Neuronal stem cell (in vitro differentiated cells): ENCODE data around the gene SURF4.

Source experiments
- DNase-seq: peaks from one replicate; pipeline ENCODE4 v3.0.0-alpha.2; 2013; ENCODE audit warnings: low spot score
- H2AFZ ChIP-seq: one replicate; pipeline ENCODE4 v1.6.1; 2013; ENCODE audit warnings: mild to moderate bottlenecking, low read length, inconsistent platforms
- H2AK5ac ChIP-seq: 2 replicates; pipeline ENCODE4 v1.6.1; 2013; ENCODE audit warnings: low read depth, mild to moderate bottlenecking, inconsistent platforms, low read length, moderate library complexity, mixed read lengths
- H2BK120ac ChIP-seq: 2 replicates; pipeline ENCODE4 v1.6.1; 2013; ENCODE audit warnings: low read depth, mild to moderate bottlenecking, inconsistent platforms, low read length, moderate library complexity, mixed read lengths
- H2BK12ac ChIP-seq: one replicate; pipeline ENCODE4 v1.6.1; 2013; ENCODE audit warnings: low read length, inconsistent platforms
- H2BK15ac ChIP-seq: 2 replicates; pipeline ENCODE4 v1.6.1; 2013; ENCODE audit warnings: mild to moderate bottlenecking, low read length, inconsistent platforms, mixed read lengths
- H2BK5ac ChIP-seq: one replicate; pipeline ENCODE4 v1.6.1; 2013; ENCODE audit warnings: inconsistent platforms, mild to moderate bottlenecking, low read length, moderate library complexity
- H3K14ac ChIP-seq: one replicate; pipeline ENCODE4 v1.6.1; 2013; ENCODE audit warnings: low read length, inconsistent platforms
- H3K18ac ChIP-seq: 2 replicates; pipeline ENCODE4 v1.6.1; 2013; ENCODE audit warnings: low read length, inconsistent platforms
- H3K23ac ChIP-seq: 2 replicates; pipeline ENCODE4 v1.6.1; 2013; ENCODE audit warnings: low read depth, mild to moderate bottlenecking, mixed read lengths, low read length, inconsistent platforms; ENCODE audit not compliant: poor library complexity
- H3K27ac ChIP-seq: replicated peaks from 3 replicates; pipeline ENCODE4 v1.5.1; 2013; ENCODE audit warnings: low read length, inconsistent platforms
- H3K27me3 ChIP-seq, 3 experiments: 2 replicates each; pipeline ENCODE4 v1.6.1; 2013; ENCODE audit warnings: low read length in 3 of 3, mild to moderate bottlenecking in 2 of 3, inconsistent platforms in 1 of 3, low read depth in 1 of 3, mixed read lengths in 1 of 3, moderate library complexity in 1 of 3; ENCODE audit not compliant: control insufficient read depth in 3 of 3, insufficient read depth in 3 of 3
- H3K36me3 ChIP-seq, 2 donors: replicated peaks in 1 of 2; 2 replicates each; pipeline ENCODE4 v1.6.1; 2013; ENCODE audit warnings: low read length in 2 of 2; ENCODE audit not compliant: control insufficient read depth in 2 of 2, insufficient read depth in 2 of 2
- H3K4ac ChIP-seq: 2 replicates; pipeline ENCODE4 v1.6.1; 2013; ENCODE audit warnings: inconsistent platforms, mild to moderate bottlenecking, low read length, moderate library complexity
- H3K4me1 ChIP-seq, 2 donors: 1 replicate in 1 of 2; 2 replicates in 1 of 2; pipeline ENCODE4 v1.6.1; 2013; ENCODE audit warnings: low read length in 2 of 2, low read depth in 1 of 2; ENCODE audit not compliant: control insufficient read depth in 2 of 2, insufficient read depth in 1 of 2
- H3K4me2 ChIP-seq: one replicate; pipeline ENCODE4 v1.6.1; 2013; ENCODE audit warnings: mild to moderate bottlenecking, low read length, inconsistent platforms; ENCODE audit not compliant: insufficient read depth, poor library complexity, severe bottlenecking
- H3K4me3 ChIP-seq, 2 donors: 2 replicates each; pipeline ENCODE4 v1.5.1; 2013; ENCODE audit warnings: low read length in 2 of 2, mild to moderate bottlenecking in 2 of 2, inconsistent platforms in 1 of 2, moderate library complexity in 1 of 2
- H3K79me1 ChIP-seq: one replicate; pipeline ENCODE4 v1.6.1; 2013; ENCODE audit warnings: low read depth, mild to moderate bottlenecking, inconsistent platforms, low read length, moderate library complexity
- H3K9ac ChIP-seq: one replicate; pipeline ENCODE4 v1.6.1; 2013; ENCODE audit warnings: mild to moderate bottlenecking, low read depth, low read length, inconsistent platforms; ENCODE audit not compliant: poor library complexity
- H3K9me3 ChIP-seq, 2 donors: replicated peaks in 1 of 2; 2 replicates each; pipeline versions ENCODE3 to v1.6.1; 2013; ENCODE audit warnings: low read length in 2 of 2, mild to moderate bottlenecking in 2 of 2, inconsistent platforms in 1 of 2, low read depth in 1 of 2, mixed read lengths in 1 of 2, moderate library complexity in 1 of 2; ENCODE audit not compliant: control insufficient read depth in 2 of 2, insufficient read depth in 1 of 2
- H4K8ac ChIP-seq: one replicate; pipeline ENCODE4 v1.6.1; 2013; ENCODE audit warnings: low read depth, mild to moderate bottlenecking, inconsistent platforms, low read length, moderate library complexity
- H4K91ac ChIP-seq: one replicate; pipeline ENCODE4 v1.6.1; 2013; ENCODE audit warnings: low read length, low read depth, mild to moderate bottlenecking, inconsistent platforms; ENCODE audit not compliant: poor library complexity
- WGBS, 2 donors: extraction: QIAGEN DNeasy Blood & Tissue Kit; methylation state at CpG; one replicate each; pipeline ENCODE4 v1.1.7; 2013; ENCODE audit warnings: missing lambda C conversion rate in 2 of 2, mixed read lengths in 1 of 2; ENCODE audit not compliant: insufficient read length in 2 of 2, insufficient replicate concordance in 1 of 2; ENCODE audit errors: extremely low coverage in 2 of 2; 5-methylcytosine and 5-hydroxymethylcytosine counted together

SURF4 gene

DNA sequence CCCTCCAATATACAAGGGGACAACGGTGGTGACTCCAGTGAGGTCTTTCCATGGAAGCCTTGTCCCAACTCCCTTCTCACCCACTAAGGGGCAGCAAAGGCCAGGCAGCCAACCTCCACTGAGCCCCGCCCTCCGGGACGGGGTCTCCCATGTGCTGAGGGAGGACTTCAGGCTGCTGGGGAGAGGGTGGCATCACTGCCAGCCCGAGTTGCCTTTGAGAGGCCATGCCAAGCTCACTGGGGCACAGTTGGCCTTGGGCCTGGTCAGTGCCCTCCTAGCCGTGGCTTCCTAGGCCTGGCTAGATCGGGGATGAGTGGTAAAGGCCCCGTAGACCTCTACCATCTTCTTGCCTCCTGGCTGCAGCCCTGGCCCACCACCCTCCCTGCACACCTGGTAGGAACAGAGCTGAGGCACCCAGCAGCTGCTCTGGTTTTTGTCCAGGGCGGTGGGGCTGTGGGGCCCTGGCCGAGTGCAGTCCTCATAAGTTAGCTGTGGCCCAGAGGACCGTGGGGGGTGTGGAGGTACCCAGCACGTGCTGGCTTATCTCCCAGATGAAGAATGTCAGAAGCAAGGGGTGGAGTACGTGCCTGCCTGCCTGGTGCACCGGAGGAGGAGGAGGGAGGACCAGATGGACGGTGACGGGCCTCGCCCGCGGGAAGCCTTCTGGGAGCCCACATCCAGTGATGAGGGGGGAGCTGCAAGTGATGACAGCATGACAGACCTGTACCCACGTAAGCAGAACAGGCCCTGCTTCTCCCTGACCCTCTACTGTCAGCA, 16.3 kb downstream of the SURF4 start:
- no peak overlapping the region for H3K18ac ChIP-seq
- no peak overlapping the region for H2BK120ac ChIP-seq
- peak overlapping the region; percentile 20 for H2AK5ac ChIP-seq
- no peak overlapping the region for H3K4me3 ChIP-seq
- no peak overlapping the region for H2BK5ac ChIP-seq
- H2AFZ ChIP-seq = no peak overlapping the region
- no peak overlapping the region for H4K8ac ChIP-seq
- no CpG with 5 or more reads among the region's 20 CpGs for WGBS, 2 donors
- no peaks in the 10 kb centered on the region for H3K27me3 ChIP-seq
- H3K14ac ChIP-seq = no peak overlapping the region
- H2BK12ac ChIP-seq = no peak overlapping the region
- peaks cover 35 to 70% of the 10 kb centered on the region in 2 donors for H3K36me3 ChIP-seq
- H3K4me2 ChIP-seq = no peak overlapping the region
- peaks cover 4 to 10% of the 10 kb centered on the region in 2 donors for H3K4me1 ChIP-seq
- no peak overlapping the region for H3K9ac ChIP-seq
- H3K79me1 ChIP-seq = peaks cover 16% of the 10 kb centered on the region
- no peak overlapping the region for H3K27ac ChIP-seq
- no peak for DNase-seq
- H3K4ac ChIP-seq = no peak overlapping the region
- H3K23ac ChIP-seq = peak overlapping the region; percentile 20
- H3K9me3 ChIP-seq = no peaks in the 10 kb centered on the region
- H2BK15ac ChIP-seq = no peak overlapping the region
- H4K91ac ChIP-seq = no peak overlapping the region

GRCh38 chr9:133357656-133358055, 18.2 kb downstream of the SURF4 start:
- H3K9me3 ChIP-seq = no peaks in the 10 kb centered on the region
- H2BK15ac ChIP-seq = no peak overlapping the region
- no peak overlapping the region for H2AK5ac ChIP-seq
- no peak overlapping the region for H2AFZ ChIP-seq
- H3K23ac ChIP-seq = no peak overlapping the region
- H4K91ac ChIP-seq = no peak overlapping the region
- H3K4ac ChIP-seq = no peak overlapping the region
- no peak overlapping the region for H2BK5ac ChIP-seq
- H3K4me1 ChIP-seq = peaks cover 4 to 10% of the 10 kb centered on the region in 2 donors
- H3K36me3 ChIP-seq = peaks cover 28 to 71% of the 10 kb centered on the region in 2 donors
- H3K4me2 ChIP-seq = no peak overlapping the region
- peak overlapping the region; percentile 12 to 88 for H3K4me3 ChIP-seq
- no peak overlapping the region for H4K8ac ChIP-seq
- no peak overlapping the region for H3K14ac ChIP-seq
- WGBS, 2 donors = no CpG with 5 or more reads among the region's 14 CpGs
- H3K18ac ChIP-seq = no peak overlapping the region
- no peak overlapping the region for H2BK120ac ChIP-seq
- peaks cover 16% of the 10 kb centered on the region for H3K79me1 ChIP-seq
- no peak overlapping the region for H2BK12ac ChIP-seq
- peak overlapping the region; percentile 9 for H3K9ac ChIP-seq
- no peak overlapping the region for H3K27ac ChIP-seq
- no peaks in the 10 kb centered on the region for H3K27me3 ChIP-seq
- no peak for DNase-seq

DNA sequence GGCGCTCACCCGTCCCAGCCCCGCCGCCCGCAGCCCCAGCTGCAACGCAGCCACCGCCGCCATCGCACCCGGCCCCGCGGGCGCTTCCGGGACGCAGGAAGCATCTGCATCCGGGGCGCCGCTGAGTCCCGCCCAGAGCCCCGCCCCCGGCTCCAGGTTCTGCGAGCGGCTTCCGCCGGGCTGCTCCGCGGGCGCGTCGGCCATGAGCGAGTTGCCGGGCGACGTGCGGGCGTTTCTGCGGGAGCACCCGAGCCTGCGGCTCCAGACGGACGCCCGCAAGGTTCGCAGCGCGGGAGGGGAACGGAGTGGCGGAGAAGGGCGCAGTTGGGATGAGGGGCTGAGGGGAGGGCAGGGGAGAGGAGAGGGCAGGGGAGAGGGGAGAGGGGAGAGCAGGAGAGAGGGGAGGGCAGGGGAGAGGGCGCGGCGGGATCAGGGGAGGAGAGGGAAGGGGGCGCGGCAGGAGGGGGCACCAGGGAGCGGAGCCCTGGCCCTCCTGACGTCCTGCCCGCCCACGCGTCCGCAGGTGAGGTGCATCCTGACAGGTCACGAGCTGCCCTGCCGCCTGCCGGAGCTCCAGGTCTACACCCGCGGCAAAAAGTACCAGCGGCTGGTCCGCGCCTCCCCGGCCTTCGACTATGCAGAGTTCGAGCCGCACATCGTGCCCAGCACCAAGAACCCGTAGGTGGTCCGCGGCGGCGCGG, 19.3 kb downstream of the SURF4 start, which contains the start of the genes SURF1 and SURF2:
TSS of gene SURF1 (minus strand) at position 97 of the 701 bp plus-strand sequence. CDS start at position 63, 34 bp downstream.
TSS of gene SURF2 (plus strand) at position 160 of the 701 bp plus-strand sequence. CDS start at position 203, 43 bp downstream.
- no peak within 1 kb of the TSS for H2BK120ac ChIP-seq
- no peak within 1 kb of the TSS for H2BK12ac ChIP-seq
- H4K91ac ChIP-seq = no peak within 1 kb of the TSS
- peak within 1 kb of the TSS; percentile 70 for H4K8ac ChIP-seq
- no CpG with 5 or more reads among the region's 78 CpGs for WGBS, 2 donors
- no peak within 1 kb of the TSS for H3K27ac ChIP-seq
- no peaks in the 10 kb centered on the region for H3K27me3 ChIP-seq
- H2BK15ac ChIP-seq = no peak within 1 kb of the TSS
- peak within 1 kb of the TSS; percentile 45 for H2BK5ac ChIP-seq
- H3K14ac ChIP-seq = no peak within 1 kb of the TSS
- H3K9ac ChIP-seq = peak within 1 kb of the TSS; percentile 98
- DNase-seq = peak; percentile 80
- peak within 1 kb of the TSS; percentile 84 for H2AK5ac ChIP-seq
- H3K18ac ChIP-seq = peak within 1 kb of the TSS; percentile 98
- H3K36me3 ChIP-seq = peaks cover 33 to 71% of the 10 kb centered on the region in 2 donors
- peak within 1 kb of the TSS; percentile 97 for H2AFZ ChIP-seq
- H3K79me1 ChIP-seq = peaks cover 16% of the 10 kb centered on the region
- H3K9me3 ChIP-seq = peaks cover 0 to 5% of the 10 kb centered on the region in 2 donors
- peak within 1 kb of the TSS; percentile 95 for H3K4me2 ChIP-seq
- H3K23ac ChIP-seq = peak within 1 kb of the TSS; percentile 90
- H3K4ac ChIP-seq = no peak within 1 kb of the TSS
- peak within 1 kb of the TSS; percentile 88 to 90 for H3K4me3 ChIP-seq
- peaks cover 4 to 10% of the 10 kb centered on the region in 2 donors for H3K4me1 ChIP-seq

- Histone ChIP-seq H4K91ac (no peak overlapping the region), H3K4ac (no peak overlapping the region), H4K8ac (peak overlapping the region; percentile 70), H2BK5ac (no peak overlapping the region), H2BK15ac (no peak overlapping the region), H3K79me1 (peaks cover 16% of the 10 kb centered on the region), H2AFZ (peak overlapping the region; percentile 97), H2BK12ac (no peak overlapping the region), H3K18ac (peak overlapping the region; percentile 67), H2BK120ac (no peak overlapping the region), H3K27me3 (no peaks in the 10 kb centered on the region), H3K27ac (no peak overlapping the region), H3K14ac (no peak overlapping the region), H3K4me3 (peak overlapping the region; percentile 88 to 90), H3K4me2 (peak overlapping the region; percentile 95), H2AK5ac (peak overlapping the region; percentile 73), H3K4me1 (peaks cover 4 to 10% of the 10 kb centered on the region in 2 donors), H3K9ac (peak overlapping the region; percentile 78), H3K9me3 (peaks cover 0 to 5% of the 10 kb centered on the region in 2 donors), H3K36me3 (peaks cover 36 to 71% of the 10 kb centered on the region in 2 donors), H3K23ac (no peak overlapping the region)
- no CpG with 5 or more reads among the region's 31 CpGs for WGBS, 2 donors
- no peak for DNase-seq
These were observed 19.9 kb downstream of the SURF4 start for GRCh38 chr9:133355881-133356357.
